ENCODE measurements around the gene YIPF5.

DNA sequence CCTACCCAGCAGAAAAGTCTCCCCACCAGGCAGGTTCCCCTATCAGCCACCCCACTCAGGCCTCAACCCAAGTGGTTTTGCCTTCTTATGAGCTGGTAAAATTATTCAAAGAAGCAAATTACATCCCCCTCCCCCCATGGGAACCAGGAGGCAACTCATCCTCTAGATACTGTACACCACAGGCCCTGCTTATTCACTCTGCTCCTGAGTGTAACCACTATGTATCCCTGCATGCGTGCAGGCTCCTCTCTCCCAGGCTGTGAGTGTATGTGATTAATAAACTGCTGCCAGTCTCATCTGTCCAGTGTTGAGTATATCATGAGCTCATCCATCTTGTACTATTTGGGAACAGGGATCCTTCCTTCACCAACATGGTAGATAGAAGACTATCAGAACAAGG lies 8.8 kb upstream of the YIPF5 start:
- TF ChIP-seq HDGF (IDR thresholded peaks at IDR 0.05; ENCODE audit: borderline replicate concordance) (no peak), LEF1 (IDR thresholded peaks at IDR 0.05; ENCODE audit: borderline replicate concordance) (no peak), SP1 (IDR thresholded peaks at IDR 0.05) (no peak), ARNT (IDR thresholded peaks at IDR 0.05) (no peak), BHLHE40 (IDR thresholded peaks at IDR 0.05; ENCODE audit: borderline replicate concordance) (no peak), FOXM1 (IDR thresholded peaks at IDR 0.05; ENCODE audit: borderline replicate concordance) (no peak), SUZ12 (IDR thresholded peaks at IDR 0.05) (no peak), ELF4 (IDR thresholded peaks at IDR 0.05) (no peak), PKNOX1 (IDR thresholded peaks at IDR 0.05) (no peak), FOXA1 (IDR thresholded peaks at IDR 0.05) (no peak)
